Activated T-helper 17 cell treated with anti-CD3 and anti-CD28 coated beads, Interleukin-2, amount 50 U/mL, for 72 hours (primary cell): Measurements from ENCODE around the gene NPHP4. TPM values are rescaled to one million over a fixed set of nuclear protein-coding genes. Genes with fewer than 3 reads are reported as not detected.

Experiments
- ATAC-seq: fragments of 150-1000 bp; cut with Tn5 transposase; replicated peaks from 2 replicates; pipeline ENCODE4 v1.10.0; 2021; ENCODE audit warnings: mild to moderate bottlenecking, moderate library complexity
- H3K27ac Mint-ChIP-seq: one replicate; pipeline ENCODE4 v1.8.0; 2022; ENCODE audit warnings: mixed read lengths
- H3K27me3 Mint-ChIP-seq: one replicate; pipeline ENCODE4 v1.8.0; 2022; ENCODE audit warnings: mixed read lengths
- H3K36me3 Mint-ChIP-seq: one replicate; pipeline ENCODE4 v1.8.0; 2022; ENCODE audit warnings: low read depth, mild to moderate bottlenecking, mixed read lengths
- H3K4me1 Mint-ChIP-seq: one replicate; pipeline ENCODE4 v1.8.0; 2022; ENCODE audit warnings: mixed read lengths
- H3K4me3 Mint-ChIP-seq: one replicate; pipeline ENCODE4 v1.8.0; 2022; ENCODE audit warnings: mild to moderate bottlenecking, mixed read lengths
- H3K9me3 Mint-ChIP-seq: one replicate; pipeline ENCODE4 v1.8.0; 2022; ENCODE audit warnings: mixed read lengths
- total RNA-seq, 2 donors: library from RNA; stranded (reverse); gene quantifications; one replicate each; pipeline ENCODE4 v1.2.3, GENCODE V29; 2022

NPHP4 gene
- total RNA-seq, 2 donors from 2014 or later = 21.5 to 35.7 TPM

DNA sequence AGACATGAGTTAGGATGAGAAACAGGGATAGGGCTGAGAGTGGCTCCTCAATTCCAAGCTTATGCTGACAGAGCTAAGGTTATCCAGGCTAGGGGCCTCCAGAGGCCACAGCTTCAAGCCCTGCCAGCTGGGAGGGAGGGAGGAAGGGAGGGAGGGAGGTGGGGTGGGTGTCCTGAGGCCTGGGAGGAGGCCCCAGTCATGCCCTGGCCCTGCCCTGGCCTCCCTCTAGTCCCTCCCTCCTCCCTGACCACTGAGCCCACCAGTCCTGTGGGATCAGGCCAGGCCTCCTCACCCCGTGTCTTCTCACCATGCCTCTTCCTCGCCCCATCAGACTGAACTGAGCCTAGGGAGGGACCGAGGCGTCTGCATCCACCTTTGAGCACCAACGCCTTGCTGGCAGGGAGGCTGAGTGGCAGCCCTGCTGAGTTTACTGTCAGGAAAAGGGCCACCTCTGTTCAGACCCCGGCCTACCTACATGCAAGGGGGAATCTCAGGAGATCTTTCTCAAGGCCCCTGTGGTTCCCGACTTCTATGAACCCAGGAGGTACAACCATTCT lies 116.1 kb downstream of the NPHP4 start:
- no peak overlapping the region for H3K27ac Mint-ChIP-seq
- no peaks in the 10 kb centered on the region for H3K4me1 Mint-ChIP-seq
- ATAC-seq = no peak
- H3K36me3 Mint-ChIP-seq = peaks cover 22% of the 10 kb centered on the region
- H3K4me3 Mint-ChIP-seq = no peak overlapping the region
- peaks cover 4% of the 10 kb centered on the region for H3K9me3 Mint-ChIP-seq
- H3K27me3 Mint-ChIP-seq = no peaks in the 10 kb centered on the region

DNA sequence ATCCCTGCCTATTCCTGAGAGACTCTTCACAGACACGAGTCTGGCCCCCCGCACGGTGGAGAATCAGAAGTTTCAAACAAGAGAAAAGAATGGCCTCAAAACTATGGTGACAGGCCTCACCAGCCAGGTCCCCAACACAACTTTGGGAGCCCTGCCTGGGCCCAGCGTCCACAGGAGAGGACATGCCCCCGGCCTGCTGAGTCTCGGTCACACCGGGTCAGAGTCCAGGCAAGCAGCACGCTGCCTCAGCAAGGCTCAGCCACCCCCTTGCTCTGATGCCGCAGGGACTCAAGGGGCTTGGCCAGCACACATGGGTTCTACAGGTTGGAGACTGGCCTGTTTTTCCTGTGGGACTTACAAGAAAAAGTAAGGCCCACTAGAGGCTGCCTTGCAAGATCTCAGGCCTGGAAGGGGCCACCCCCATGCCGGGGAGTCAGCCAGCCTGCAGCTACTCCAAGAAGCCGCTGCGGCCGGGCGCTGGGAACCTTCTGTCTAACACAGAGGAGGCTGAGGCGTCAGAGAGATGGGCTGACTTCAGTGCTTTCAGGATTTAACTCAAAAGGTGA lies 116.8 kb downstream of the NPHP4 start:
- no peak for ATAC-seq
- no peaks in the 10 kb centered on the region for H3K27me3 Mint-ChIP-seq
- H3K27ac Mint-ChIP-seq = no peak overlapping the region
- no peaks in the 10 kb centered on the region for H3K4me1 Mint-ChIP-seq
- peaks cover 22% of the 10 kb centered on the region for H3K36me3 Mint-ChIP-seq
- peaks cover 4% of the 10 kb centered on the region for H3K9me3 Mint-ChIP-seq
- no peak overlapping the region for H3K4me3 Mint-ChIP-seq

DNA sequence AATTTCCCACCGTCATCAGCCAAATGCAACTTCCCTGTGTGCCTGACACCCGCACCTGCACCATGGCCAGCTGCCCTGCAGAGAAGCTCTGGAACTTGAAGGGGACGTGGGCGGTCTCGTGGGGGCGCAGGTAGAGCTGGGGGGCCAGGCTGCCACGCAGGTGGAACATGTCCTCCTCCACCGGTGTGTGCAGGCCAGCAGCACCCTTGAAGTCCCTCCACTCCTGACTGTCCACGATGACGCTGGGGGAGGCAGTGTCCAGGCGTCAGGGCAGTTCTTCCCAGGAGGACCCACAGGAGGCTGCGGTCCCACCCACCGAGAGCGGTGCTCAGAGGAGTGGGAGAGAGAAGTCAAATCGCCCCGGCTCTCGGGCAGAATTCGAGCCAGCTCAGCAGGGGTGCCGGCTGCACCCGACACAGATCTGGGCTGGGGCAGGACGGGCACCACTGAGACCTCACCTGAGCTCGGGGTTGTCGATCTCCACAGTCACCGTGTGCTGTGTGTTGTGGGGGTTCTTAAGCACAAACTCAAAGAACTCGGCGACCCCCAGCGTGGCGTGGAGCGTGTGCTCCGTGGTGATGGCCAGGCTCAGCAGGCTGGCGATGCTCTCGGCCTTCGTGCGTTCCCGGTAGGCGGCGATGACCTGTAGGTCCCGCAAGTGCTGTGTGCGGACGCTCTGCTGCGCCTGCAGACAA lies 117.7 kb downstream of the NPHP4 start:
- no peak overlapping the region for H3K27ac Mint-ChIP-seq
- H3K4me3 Mint-ChIP-seq = no peak overlapping the region
- ATAC-seq = no peak
- no peaks in the 10 kb centered on the region for H3K27me3 Mint-ChIP-seq
- H3K4me1 Mint-ChIP-seq = no peaks in the 10 kb centered on the region
- no peaks in the 10 kb centered on the region for H3K9me3 Mint-ChIP-seq
- peaks cover 16% of the 10 kb centered on the region for H3K36me3 Mint-ChIP-seq

DNA sequence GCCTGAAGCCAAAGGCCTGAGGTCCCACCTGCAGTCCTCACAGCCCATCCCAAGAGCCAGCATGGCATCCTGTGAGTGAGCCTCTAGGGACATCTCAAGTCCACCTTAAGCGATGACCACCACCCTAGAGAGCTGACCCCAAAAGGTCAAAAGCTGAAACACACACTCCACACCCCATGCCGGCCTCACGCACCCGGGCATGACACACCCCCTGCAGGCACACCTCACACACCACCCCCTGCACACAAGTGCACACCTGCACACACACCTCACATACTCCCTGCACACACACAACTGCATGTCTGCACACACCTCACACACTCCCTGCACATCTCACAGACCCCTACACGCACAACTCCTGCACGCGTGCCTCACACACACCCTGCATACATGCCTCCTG lies 118.7 kb downstream of the NPHP4 start:
- Mint-ChIP-seq H3K9me3 (peaks cover 5% of the 10 kb centered on the region), H3K4me3 (no peak overlapping the region), H3K36me3 (peaks cover 8% of the 10 kb centered on the region), H3K4me1 (peaks cover 6% of the 10 kb centered on the region), H3K27me3 (no peaks in the 10 kb centered on the region), H3K27ac (no peak overlapping the region)
- ATAC-seq = no peak

DNA sequence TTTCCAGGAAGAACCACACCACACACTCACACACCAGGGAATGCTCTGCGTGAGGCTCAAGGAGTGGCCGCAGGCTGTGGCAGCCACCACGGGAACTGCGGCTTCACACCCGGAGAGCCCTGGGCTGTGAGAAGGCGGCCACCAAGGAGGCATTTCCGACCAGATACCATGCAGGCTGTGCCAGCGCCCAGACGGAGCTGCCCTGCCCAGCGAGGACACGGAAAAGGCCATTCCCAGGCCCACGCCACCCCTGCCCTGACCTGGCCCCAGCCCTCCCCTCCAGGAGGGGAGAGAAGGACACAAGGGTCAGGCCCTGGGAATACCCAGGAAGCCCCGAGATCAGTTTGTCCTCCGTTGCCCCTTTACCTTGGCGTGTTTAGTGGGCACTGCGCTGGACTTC lies 119.3 kb downstream of the NPHP4 start:
- H3K4me3 Mint-ChIP-seq = no peak overlapping the region
- H3K27me3 Mint-ChIP-seq = no peaks in the 10 kb centered on the region
- no peak for ATAC-seq
- H3K36me3 Mint-ChIP-seq = peaks cover 8% of the 10 kb centered on the region
- H3K9me3 Mint-ChIP-seq = peaks cover 5% of the 10 kb centered on the region
- peaks cover 8% of the 10 kb centered on the region for H3K4me1 Mint-ChIP-seq
- H3K27ac Mint-ChIP-seq = no peak overlapping the region

DNA sequence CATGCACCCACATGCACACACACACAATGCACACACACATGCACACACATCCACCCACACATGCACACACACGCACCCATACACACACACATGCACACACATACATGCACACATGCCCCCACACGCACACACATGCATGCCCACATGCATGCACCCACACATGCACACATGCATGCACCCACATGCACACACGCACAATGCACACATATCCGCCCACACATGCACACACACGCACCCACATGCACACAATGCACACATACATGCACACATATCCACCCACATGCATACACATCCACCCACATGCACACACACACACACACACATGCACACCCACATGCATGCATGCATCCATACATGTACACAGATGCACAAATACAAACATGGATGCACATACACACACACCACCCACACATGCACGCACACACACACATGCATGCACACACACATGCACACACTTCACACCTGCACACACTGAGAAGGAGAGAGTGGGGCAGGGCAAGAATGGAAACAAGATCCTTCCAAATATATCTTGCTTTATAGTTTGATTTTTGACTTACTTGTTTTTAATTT lies 123.2 kb downstream of the NPHP4 start:
- peaks cover 8% of the 10 kb centered on the region for H3K4me1 Mint-ChIP-seq
- peaks cover 5% of the 10 kb centered on the region for H3K9me3 Mint-ChIP-seq
- H3K4me3 Mint-ChIP-seq = no peak overlapping the region
- no peak overlapping the region for H3K27ac Mint-ChIP-seq
- no peaks in the 10 kb centered on the region for H3K36me3 Mint-ChIP-seq
- no peaks in the 10 kb centered on the region for H3K27me3 Mint-ChIP-seq
- no peak for ATAC-seq

DNA sequence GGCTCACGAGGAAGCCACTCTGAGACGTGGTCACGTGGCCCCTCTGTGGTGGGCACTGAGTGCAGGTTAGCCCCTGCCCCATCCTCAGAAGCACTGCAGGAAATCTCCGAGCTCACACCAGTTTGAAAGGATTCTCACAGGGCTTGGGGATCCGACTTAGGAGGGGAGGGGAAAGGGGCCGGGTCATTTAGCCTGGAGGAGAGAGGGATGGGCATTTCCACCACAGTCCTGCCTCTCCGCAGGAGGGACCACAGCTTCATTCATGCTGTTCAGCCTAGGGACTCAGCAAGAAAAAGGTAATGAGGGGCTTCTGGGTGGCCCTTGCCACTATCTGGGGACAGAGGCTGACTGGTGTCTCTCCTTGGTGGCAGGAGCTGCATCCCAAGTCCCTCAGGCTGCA lies 126.5 kb downstream of the NPHP4 start:
- ATAC-seq = no peak
- Mint-ChIP-seq H3K36me3 (no peaks in the 10 kb centered on the region), H3K4me3 (no peak overlapping the region), H3K9me3 (peaks cover 5% of the 10 kb centered on the region), H3K4me1 (peaks cover 8% of the 10 kb centered on the region), H3K27ac (no peak overlapping the region), H3K27me3 (no peaks in the 10 kb centered on the region)

DNA sequence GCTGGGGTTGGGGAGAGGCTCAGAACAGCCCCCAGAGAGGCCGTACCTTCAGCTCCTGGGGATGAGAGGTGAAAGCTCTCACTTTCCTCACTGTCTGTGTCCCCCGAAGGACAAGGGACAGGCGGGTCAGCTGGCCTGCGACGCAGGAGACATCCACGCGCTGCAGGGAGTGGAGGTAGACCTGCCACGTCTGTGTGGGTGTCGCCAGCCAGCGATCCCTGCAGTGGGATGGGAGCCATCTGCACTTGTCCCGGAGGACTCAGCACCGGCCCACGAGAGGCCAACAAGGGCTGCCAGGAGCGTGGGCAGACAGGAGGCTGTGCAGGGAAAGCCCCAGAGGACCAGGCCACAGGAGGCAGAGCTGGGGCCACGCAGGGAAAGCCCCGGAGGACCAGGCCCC lies 127.2 kb downstream of the NPHP4 start:
- Mint-ChIP-seq H3K27ac (no peak overlapping the region), H3K4me1 (peaks cover 8% of the 10 kb centered on the region), H3K36me3 (no peaks in the 10 kb centered on the region), H3K27me3 (no peaks in the 10 kb centered on the region), H3K9me3 (peaks cover 5% of the 10 kb centered on the region), H3K4me3 (no peak overlapping the region)
- ATAC-seq = no peak

DNA sequence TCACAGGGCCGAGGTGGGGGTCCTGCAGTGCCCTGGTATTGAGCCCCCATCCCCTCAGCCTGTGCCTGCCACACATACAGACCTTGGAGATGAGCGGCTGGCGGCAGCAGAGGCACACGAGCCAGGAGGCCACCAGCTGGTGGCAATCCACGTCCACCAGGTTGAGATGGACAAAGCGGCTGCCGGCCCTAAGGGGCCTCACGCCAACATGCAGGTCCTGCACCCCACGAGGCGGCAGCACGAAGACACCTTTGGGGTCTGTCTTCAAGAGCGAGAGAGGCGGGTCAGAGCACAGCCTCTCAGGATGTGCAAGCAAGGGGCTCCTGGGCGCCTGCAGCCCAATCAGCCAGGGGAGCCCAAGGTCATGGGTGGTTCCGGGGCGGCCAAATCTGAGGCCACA lies 128.0 kb downstream of the NPHP4 start:
- no peak for ATAC-seq

DNA sequence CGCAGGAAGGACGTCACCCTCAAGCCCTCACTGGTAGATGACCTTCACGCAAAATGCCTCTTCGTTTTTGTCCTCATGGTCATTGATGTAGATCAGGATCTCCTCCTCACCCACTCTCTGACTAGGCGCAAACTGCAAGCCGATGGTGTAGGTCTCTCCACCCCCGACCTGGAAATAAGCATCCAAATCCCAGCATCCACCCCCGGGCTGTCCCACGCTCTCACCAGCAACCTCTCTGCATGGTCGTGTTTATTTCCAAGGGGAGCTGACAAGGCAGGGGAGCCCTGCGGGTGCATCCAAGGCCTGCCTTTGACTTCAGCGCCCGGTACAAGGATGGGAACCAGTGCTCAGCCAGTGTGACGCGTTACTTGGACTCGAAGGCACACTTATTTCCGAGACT lies 129.0 kb downstream of the NPHP4 start:
- ATAC-seq = no peak
- H3K36me3 Mint-ChIP-seq = no peaks in the 10 kb centered on the region
- H3K4me3 Mint-ChIP-seq = no peak overlapping the region
- H3K27ac Mint-ChIP-seq = no peak overlapping the region
- no peaks in the 10 kb centered on the region for H3K4me1 Mint-ChIP-seq
- no peaks in the 10 kb centered on the region for H3K9me3 Mint-ChIP-seq
- no peaks in the 10 kb centered on the region for H3K27me3 Mint-ChIP-seq

More for the DNA sequence above, 128.0 kb downstream of the NPHP4 start:
- H3K27ac Mint-ChIP-seq = no peak overlapping the region
- H3K4me1 Mint-ChIP-seq = peaks cover 8% of the 10 kb centered on the region
- no peak overlapping the region for H3K4me3 Mint-ChIP-seq
- H3K9me3 Mint-ChIP-seq = peaks cover 5% of the 10 kb centered on the region
- no peaks in the 10 kb centered on the region for H3K27me3 Mint-ChIP-seq
- no peaks in the 10 kb centered on the region for H3K36me3 Mint-ChIP-seq

DNA sequence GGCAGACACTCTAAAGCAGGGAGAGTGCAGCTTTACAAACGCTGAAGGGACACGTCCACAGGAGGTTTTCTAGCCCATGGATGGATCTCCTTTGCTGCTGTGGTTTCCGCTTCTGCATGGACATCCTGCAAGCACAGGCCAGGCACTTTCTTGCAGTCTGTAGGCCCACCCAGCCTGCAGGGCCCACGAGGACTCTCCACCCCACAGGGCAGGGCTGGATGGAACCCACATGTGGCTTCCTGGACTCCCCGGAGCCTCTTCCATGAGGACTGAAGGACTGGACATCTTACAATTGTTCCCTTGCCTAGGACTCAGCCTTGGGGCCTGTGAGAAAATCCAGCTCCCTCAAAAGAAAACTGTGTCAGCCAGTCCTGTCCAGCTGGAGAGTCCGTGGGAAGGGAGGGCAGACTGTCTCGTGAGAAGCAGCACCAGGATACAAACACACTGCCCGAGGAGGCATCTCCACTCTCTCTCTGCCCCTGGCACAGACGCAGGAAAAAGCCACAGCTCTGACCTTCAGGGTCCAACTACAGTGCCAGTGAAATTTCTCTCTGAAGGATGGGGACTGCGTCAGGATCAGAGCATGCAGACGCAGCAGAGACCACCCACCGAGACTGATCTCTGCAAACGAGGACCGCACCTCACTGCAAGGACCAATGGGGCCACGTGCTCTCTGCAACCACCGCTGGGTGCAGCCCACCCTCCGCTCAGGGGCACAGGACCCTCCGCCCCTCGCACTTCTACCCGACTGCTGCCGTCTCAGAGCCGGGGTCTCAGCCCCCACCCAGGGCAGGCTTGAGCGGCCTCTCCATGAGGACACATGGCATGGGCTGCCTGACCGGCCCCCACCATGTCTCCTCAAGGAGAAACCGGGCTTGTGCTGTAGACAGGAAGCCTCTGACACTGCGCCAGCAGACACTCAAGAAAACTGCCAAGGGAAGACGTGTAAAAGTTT lies 130.1 kb downstream of the NPHP4 start:
- no peaks in the 10 kb centered on the region for H3K36me3 Mint-ChIP-seq
- no peak overlapping the region for H3K4me3 Mint-ChIP-seq
- ATAC-seq = no peak
- no peak overlapping the region for H3K27ac Mint-ChIP-seq
- no peaks in the 10 kb centered on the region for H3K4me1 Mint-ChIP-seq
- H3K27me3 Mint-ChIP-seq = no peaks in the 10 kb centered on the region
- H3K9me3 Mint-ChIP-seq = no peaks in the 10 kb centered on the region

DNA sequence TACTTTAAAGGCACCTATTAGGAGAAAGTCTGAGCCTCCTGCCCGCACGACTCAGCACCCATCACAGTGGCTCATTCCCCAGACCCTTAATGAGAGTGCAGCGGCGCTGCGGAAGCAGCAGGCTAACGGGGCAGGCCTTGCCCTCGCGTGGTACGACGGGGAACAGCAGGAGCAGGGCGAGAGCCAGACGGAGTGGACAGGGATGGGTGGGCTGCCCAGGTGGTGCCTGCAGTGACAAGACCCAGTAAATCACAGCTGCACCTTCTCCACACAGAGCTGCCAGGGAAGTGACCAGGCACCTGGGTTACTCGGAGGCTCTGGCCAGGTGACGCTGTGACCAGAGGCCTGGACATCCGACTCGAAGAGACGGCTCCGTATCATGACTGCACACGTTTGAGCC lies 131.9 kb downstream of the NPHP4 start:
- Mint-ChIP-seq H3K27ac (no peak overlapping the region), H3K4me3 (no peak overlapping the region), H3K9me3 (no peaks in the 10 kb centered on the region), H3K36me3 (no peaks in the 10 kb centered on the region), H3K4me1 (no peaks in the 10 kb centered on the region), H3K27me3 (no peaks in the 10 kb centered on the region)
- ATAC-seq = no peak

DNA sequence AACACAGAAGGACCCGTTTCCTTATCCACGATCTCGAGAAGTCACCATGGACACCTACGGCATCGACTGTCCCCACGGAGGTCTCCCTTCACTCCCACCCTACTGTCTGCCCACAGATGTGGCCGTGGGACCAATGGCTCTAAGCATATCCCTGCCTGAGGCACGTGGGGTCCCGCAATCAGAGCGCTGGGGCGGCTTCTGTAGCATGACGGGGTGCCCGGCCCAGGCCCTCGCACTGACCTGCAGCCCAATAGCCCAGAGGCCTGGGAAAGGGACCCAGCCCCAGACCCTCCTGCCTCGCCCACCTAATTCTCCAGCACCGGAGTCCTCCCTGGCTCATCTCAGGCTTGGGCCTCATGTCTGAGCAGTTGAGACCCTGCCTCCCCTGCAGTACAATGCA lies 132.5 kb downstream of the NPHP4 start:
- Mint-ChIP-seq H3K4me1 (no peaks in the 10 kb centered on the region), H3K27me3 (no peaks in the 10 kb centered on the region), H3K36me3 (no peaks in the 10 kb centered on the region), H3K27ac (no peak overlapping the region), H3K9me3 (no peaks in the 10 kb centered on the region), H3K4me3 (no peak overlapping the region)
- no peak for ATAC-seq

DNA sequence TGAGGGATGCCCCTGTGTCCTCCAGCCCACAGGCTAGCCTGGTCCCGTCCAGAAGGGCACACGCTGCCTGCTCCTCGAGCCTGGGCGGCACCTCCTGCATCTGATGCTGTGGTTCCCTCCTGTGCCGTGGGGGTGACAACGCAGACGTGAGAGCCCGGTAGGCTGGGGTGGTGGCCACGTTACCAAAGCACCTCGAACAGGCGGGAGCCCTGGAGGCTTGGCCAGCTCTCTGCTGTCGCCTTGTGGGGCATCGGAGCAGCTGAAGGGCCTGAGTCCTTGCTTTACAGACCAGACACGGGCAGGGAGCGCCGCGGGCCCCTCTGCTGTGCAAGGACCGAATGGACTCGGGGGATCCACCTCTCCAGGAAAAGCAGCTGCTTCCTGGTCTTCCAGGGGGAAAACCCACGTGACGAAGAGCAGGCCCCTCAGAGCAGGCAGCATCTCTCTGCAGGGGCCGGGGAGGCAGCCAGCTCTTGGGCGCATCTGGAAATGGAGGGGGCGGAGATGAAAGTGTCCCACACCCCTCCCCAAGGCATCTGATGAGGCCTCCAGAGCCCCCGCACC lies 133.3 kb downstream of the NPHP4 start:
- Mint-ChIP-seq H3K27me3 (no peaks in the 10 kb centered on the region), H3K27ac (no peak overlapping the region), H3K4me3 (no peak overlapping the region), H3K9me3 (no peaks in the 10 kb centered on the region), H3K4me1 (no peaks in the 10 kb centered on the region), H3K36me3 (no peaks in the 10 kb centered on the region)
- ATAC-seq = no peak
